A172 (cell line): Measurements from ENCODE around the gene RTCA. TPM values are rescaled to one million over a fixed set of nuclear protein-coding genes. Genes with fewer than 3 reads are reported as not detected.
"Not testable (repeated sequence)": the region's sequence is repeated elsewhere in the genome, so short reads cannot be mapped to it uniquely, and the experiment has no call there.

Source experiments
- DNase-seq: peaks from one replicate; pipeline ENCODE4 v3.0.0-alpha.2; 2015; ENCODE audit warnings: low spot score
- total RNA-seq: library from RNA; depleted of rRNA; stranded (reverse); fragments of >200 nt; shearing (Covaris generic); gene quantifications from 2 replicates; pipeline ENCODE4 v1.2.3, GENCODE V29; 2014

Gene RTCA
- total RNA-seq, 1 experiment from 2014 or later, result 58.2 TPM

DNA sequence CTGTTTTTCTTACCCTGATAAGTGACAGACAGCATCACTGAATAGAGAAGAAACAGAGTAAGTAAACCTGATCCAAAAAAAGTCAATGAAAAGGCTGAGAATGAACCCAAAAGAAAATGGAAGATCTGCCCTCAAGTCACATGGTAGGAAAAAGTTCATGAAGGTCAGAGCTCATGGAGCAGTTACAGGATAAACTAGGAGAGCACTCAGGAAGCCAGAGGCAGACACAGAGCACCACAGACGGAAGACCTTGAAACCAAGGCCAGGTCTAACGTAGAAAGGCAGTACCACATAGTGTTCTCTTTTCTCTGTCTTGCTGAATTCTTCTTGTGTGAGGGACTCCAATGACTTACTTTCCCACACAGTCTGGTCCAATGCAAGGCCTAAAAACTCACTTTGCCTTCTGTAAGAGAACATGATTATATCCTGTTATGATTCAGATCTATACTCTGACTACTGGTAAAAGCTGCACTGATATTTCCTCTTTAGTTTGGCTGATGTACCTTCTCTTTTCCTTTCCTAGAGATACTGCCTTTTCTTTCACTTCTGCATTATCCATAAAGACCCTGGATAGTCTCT is 40.8 kb downstream of the RTCA start:
- DNase-seq, result no peak

- no peak for DNase-seq
Observed at GRCh38 chr1:100308777-100309176, 42.8 kb downstream of the RTCA start.

- DNase-seq, result no peak
Observed at GRCh38 chr1:100309863-100310262, 43.8 kb downstream of the RTCA start.

DNA sequence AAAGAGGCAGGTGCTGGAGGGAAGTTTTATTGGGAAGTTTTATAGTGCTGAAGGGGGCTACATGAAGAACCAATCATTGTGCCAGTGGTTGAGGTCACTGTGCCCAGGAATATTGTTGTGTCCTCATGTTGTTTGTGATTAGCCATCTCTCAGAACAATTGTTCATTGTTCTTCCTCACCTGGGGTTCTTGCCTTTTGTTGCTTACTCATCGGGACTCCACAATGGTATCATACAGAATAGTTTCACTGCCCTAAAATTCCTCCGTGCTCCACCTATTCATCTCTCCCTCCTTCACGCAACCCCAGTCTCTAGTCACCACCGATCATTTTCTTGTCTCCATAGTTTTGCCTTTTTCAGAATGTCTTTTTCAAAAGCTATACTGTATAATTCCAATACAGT is 47.4 kb downstream of the RTCA start:
- no peak for DNase-seq

- DNase-seq, result no peak
Observed at GRCh38 chr1:100316622-100317021, 50.6 kb downstream of the RTCA start.

- no peak for DNase-seq
Observed at GRCh38 chr1:100320311-100321099, 54.5 kb downstream of the RTCA start.

GRCh38 chr1:100321100-100321493 is 55.1 kb downstream of the RTCA start:
- no peak for DNase-seq

GRCh38 chr1:100321506-100321905 is 55.5 kb downstream of the RTCA start:
- DNase-seq, result no peak

DNA sequence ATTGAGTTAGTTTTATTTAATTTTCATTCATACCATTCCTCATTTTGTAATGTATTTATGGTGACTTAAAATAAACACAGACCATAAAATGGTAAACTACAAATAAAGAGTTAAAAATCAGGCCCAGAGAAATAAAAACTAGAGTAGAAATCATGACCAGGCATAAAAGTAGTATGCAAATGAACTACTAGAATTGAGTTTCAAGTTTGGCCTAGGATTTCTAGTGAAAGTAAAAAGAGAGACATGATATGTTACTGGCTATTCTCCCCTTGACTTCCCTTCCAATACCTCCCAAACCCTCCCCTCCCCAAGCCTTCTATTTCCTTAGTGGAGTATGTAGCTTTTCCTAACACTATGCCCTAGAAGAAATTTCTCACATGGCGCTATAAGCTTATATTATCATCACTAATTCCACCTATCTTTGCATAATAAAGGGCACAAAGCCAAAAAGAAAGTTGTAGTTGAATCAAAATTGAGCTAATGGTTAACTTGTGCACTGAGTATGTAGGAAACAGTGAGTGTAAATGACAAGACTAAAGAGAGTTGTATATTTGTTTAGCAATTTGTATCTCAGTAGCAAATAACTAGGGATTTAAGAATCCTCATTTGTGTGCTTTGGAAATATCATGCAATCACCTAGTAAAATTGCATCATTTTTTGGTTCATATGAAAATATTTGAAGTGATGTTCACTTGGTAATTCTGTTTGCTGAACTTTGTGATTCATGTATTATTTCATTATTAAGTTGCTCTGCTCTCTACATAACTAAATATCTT is 56.6 kb downstream of the RTCA start:
- DNase-seq, result no peak

GRCh38 chr1:100323419-100324106 is 57.5 kb downstream of the RTCA start:
- DNase-seq, result no peak

DNA sequence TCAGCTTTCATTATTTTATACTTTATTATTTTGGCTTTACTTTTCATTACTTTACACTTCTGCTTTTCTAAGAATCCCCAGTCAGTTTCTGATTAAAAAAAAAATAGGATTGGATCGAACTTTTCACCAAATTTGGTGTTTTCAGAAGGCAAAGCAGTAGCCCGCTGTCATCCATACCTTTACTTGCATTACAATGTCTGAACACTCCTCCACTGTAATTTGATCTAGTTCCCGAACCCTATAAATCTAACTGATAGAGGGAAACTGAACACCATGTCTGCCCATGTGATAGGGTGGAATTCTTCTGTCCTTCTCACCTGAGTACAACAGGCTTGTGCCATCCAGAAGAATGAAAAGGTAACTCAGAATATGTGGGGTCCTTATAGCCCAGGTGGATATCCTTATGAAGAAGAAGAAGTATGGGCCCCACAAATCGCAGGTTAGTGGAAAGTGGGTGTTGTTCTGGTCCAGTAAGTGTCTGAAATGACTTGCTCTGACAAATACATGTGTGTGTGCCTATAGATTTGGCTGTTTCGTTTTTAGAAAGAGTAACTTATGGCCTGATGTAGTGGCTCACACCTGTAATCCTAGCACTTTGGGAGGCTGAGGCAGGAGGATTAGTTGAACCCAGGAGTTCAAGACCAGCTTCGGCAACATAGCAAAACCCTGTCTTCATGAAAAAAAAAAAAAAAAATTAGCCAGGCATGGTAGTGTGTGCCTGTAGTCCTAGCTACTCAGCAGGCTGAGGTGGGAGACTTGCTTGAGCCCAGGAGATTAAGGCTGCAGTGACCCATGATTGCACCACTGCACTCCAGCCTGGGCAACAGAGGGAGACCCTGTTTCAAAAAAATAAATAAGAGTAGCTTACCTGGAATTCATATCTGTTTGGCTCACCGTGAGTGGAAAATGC is 59.7 kb downstream of the RTCA start:
- no peak for DNase-seq

GRCh38 chr1:100326325-100326670 is 60.3 kb downstream of the RTCA start:
- DNase-seq, result not testable (repeated sequence)

DNA sequence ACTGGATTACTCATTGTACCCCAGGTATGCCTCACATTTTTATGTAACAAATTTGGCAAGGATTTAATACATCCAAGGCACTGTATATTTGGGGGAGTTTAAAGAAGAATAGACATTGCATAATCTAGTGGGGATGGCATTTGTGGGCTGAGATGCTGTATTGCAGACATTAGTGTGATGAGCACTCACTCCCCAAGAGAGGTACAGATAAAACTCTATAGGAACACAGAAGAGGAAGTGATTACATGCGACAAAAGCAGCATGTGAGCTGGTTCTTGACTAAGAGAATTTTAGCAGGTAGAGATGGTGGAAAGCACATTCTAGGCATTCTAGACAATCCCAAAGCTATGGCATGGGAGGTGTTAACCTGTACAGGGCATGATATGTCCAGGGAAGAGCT is 62.1 kb downstream of the RTCA start:
- no peak for DNase-seq

- not testable (repeated sequence) for DNase-seq
Observed at GRCh38 chr1:100331146-100331545, 65.1 kb downstream of the RTCA start.

- no peak for DNase-seq
Observed at GRCh38 chr1:100332331-100332730, 66.3 kb downstream of the RTCA start.

DNA sequence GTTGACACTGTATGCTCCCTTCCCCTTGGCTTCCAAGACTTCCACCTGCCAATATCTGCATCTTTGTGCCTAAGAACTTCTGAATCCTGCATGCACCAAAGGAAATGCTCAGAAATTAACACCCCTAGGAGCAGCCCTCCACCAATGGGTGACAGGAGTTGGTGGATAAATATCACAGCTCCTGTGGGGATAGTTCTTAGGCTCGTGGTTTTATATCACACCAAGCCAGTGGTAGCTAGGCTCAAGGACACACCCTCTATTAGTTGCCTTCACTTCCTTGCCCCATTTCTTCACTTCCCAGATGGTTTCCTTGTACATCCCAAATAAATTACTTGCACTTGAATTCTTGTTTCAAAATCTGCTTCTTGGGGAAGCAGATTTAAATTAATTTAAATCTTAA is 69.4 kb downstream of the RTCA start:
- DNase-seq, result no peak

DNA sequence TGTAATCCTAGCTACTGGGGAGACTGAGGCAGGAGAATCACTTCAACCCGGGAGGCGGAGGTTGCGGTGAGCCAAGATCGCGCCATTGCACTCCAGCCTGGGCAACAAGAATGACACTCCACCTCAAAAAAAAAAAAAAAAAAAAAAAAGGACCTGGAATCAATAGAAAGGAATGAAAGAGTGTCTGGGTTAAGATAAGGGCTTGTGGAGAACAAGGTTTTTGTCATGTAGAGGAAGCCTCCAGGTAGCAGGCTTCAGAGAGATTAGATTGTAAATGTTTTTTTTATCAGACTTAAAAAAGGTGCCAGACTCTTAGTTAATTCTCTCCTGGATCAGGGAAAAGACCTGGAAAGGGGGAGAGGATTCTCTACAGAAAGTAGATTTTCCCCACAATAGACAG is 71.9 kb downstream of the RTCA start:
- not testable (repeated sequence) for DNase-seq

- DNase-seq, result not testable (repeated sequence)
Observed at GRCh38 chr1:100339735-100340134, 73.7 kb downstream of the RTCA start.

GRCh38 chr1:100340494-100340893 is 74.5 kb downstream of the RTCA start:
- DNase-seq, result no peak

DNA sequence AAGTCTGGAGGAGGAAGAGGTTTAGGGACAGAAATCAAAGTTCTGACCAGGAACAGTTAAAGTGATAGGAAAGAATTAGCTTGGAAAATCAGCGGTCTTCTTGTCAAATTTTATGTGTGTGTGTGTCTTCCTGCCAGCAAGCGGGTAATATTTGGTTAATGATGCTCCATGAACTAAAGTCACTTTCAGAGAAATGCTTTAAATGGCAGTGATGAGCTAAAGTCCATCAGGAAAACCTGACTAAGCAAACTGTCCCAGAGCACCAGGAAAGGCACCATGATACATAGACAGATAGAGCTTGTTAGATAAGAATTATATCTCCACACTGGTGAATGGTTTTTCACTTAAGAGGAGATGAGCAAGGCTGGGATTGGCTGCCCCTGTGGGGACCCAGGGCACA is 76.3 kb downstream of the RTCA start:
- DNase-seq, result no peak
